Pancreas (tissue), 10 donors: Measurements from ENCODE around the gene URM1. TPM values are rescaled to one million over a fixed set of nuclear protein-coding genes. Genes with fewer than 3 reads are reported as not detected.

ENCODE experiments used
- ATAC-seq, 4 donors: fragments of 200-7000 bp; cut with Tn5 transposase; one replicate each; pipeline versions ENCODE4 v1.8.0 to v1.9.1; 2020; ENCODE audit warnings: mild to moderate bottlenecking in 4 of 4, moderate library complexity in 4 of 4
- DNase-seq, 6 donors: peaks; one replicate each; pipeline ENCODE4 v3.0.0-alpha.2; 2020
- FAIRE-seq: peaks from 2 replicates; lab custom pipeline; 2012; peaks lifted over from hg19 to GRCh38; lab: Jason Lieb, UNC
- H3K27ac ChIP-seq, 4 donors: fragments of 200-600 bp; sonication (generic); 1 replicate in 3 of 4; 2 replicates in 1 of 4; pipeline versions ENCODE4 v1.5.0 to v1.8.0; 2020
- H3K27me3 ChIP-seq, 4 donors: fragments of 200-600 bp; one replicate each; pipeline ENCODE4 v1.8.0; 2021
- H3K36me3 ChIP-seq, 3 donors: fragments of 200-600 bp; sonication (generic) in 1 of 3; one replicate each; pipeline versions ENCODE4 v1.5.0 to v1.8.0; 2020 to 2021
- H3K4me1 ChIP-seq, 3 donors: fragments of 200-600 bp; one replicate each; pipeline ENCODE4 v1.8.0; 2021
- H3K4me3 ChIP-seq, 4 donors: fragments of 200-600 bp; sonication (generic) in 2 of 4; one replicate each; pipeline versions ENCODE4 v1.5.0 to v1.8.0; 2020 to 2021
- H3K9me3 ChIP-seq, 4 donors: fragments of 200-600 bp; one replicate each; pipeline ENCODE4 v1.8.0; 2021
- WGBS, 2 donors: extraction: QIAGEN DNeasy Blood & Tissue Kit; methylation state at CpG; one replicate each; pipeline ENCODE4 v1.1.7; 2013; 5-methylcytosine and 5-hydroxymethylcytosine counted together
- intact Hi-C, 3 donors: fragments of 100-400 bp; cut with DNase I; formaldehyde crosslinking; loops; one replicate each; pipeline versions ENCODE4 v1.11.1 to v1.14.2; 2022
- polyA plus RNA-seq, 2 donors: library from polyadenylated mRNA; stranded (reverse); fragments of 200-250 nt; gene quantifications; one replicate each; pipeline ENCODE4 v1.2.3, GENCODE V29; 2013
- total RNA-seq, 6 donors: library from RNA; stranded (reverse); fragmentation: NEBNext Ultra II Directional in 4 of 6; extraction: Animal tissue kit (Norgen Biotek cat#: 25700) in 4 of 6; gene quantifications; one replicate each; pipeline versions ENCODE4 v1.2.1 to v1.2.4, GENCODE V29; 2021 to 2023
- TF ChIP-seq, protein P1 (sequence below), 4 donors: fragments of 200-600 bp; sonication (generic) in 3 of 4; IDR thresholded peaks; one replicate each; pipeline versions ENCODE4 v1.5.0 to v1.8.0; 2021; ENCODE audit warnings: antibody characterized with exemption in 4 of 4
- donor health status: healthy with polysubstance abuse.
- donor health status: DM: no; HTN: no; CAD: no; lungs with moderate emphysema.
- donor health status: DM: no; HTN: no; CAD: no.
- donor health status: control.
- donor health status: control.
- donor health status: Bipolar disorder and iron deficiency.
- donor health status: DM: yes; HTN: yes; CAD: no.
- donor health status: DM: no; HTN: no; CAD: no.
- donor health status: DM: no; HTN: no; CAD: no.
- donor health status: DM: yes; HTN: yes; CAD: no.

The URM1 gene
- total and polyA plus RNA-seq, 8 donors, result 18.5 to 46.1 (median 33.4) TPM

DNA sequence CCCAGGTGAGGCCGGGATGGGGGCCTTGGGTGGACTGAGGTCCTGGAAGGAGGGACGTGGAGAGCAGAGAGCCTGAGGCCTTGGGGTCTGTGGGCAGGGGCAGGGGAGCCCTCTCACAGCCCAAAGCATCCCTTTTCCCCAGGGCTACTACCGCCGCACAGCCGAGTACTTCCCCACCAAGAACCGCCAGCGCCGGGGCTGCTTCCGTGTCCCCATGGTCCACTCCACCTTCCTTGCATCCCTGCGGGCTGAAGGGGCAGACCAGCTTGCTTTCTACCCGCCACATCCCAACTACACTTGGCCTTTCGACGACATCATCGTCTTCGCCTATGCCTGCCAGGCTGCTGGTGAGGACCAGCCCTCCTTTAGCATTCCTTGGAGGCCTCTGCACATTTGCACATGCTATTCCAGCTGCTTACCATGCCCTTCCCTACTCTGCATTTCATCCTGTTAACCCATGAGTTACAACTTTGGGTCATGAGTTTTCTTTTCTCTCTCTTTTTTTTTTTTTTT, 53.1 kb downstream of the URM1 start:
- H3K9me3 ChIP-seq, result no peaks in the 10 kb centered on the region
- H3K4me1 ChIP-seq, result peaks cover 3 to 10% (median 4%) of the 10 kb centered on the region in 3 donors
- WGBS, 2 donors, result 94 to 95% methylated on average over 15 of the region's 15 CpGs
- intact Hi-C loops, result no loop called here
- no peak overlapping the region for H3K4me3 ChIP-seq
- no peaks in the 10 kb centered on the region for H3K27me3 ChIP-seq
- H3K36me3 ChIP-seq, result no peaks in the 10 kb centered on the region
- no peak overlapping the region for H3K27ac ChIP-seq
- ATAC-seq (no peak), DNase-seq (no peak), FAIRE-seq (no peak)
- TF ChIP-seq, protein P1, sequence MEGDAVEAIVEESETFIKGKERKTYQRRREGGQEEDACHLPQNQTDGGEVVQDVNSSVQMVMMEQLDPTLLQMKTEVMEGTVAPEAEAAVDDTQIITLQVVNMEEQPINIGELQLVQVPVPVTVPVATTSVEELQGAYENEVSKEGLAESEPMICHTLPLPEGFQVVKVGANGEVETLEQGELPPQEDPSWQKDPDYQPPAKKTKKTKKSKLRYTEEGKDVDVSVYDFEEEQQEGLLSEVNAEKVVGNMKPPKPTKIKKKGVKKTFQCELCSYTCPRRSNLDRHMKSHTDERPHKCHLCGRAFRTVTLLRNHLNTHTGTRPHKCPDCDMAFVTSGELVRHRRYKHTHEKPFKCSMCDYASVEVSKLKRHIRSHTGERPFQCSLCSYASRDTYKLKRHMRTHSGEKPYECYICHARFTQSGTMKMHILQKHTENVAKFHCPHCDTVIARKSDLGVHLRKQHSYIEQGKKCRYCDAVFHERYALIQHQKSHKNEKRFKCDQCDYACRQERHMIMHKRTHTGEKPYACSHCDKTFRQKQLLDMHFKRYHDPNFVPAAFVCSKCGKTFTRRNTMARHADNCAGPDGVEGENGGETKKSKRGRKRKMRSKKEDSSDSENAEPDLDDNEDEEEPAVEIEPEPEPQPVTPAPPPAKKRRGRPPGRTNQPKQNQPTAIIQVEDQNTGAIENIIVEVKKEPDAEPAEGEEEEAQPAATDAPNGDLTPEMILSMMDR (IDR thresholded peaks at IDR 0.05), result no peak

DNA sequence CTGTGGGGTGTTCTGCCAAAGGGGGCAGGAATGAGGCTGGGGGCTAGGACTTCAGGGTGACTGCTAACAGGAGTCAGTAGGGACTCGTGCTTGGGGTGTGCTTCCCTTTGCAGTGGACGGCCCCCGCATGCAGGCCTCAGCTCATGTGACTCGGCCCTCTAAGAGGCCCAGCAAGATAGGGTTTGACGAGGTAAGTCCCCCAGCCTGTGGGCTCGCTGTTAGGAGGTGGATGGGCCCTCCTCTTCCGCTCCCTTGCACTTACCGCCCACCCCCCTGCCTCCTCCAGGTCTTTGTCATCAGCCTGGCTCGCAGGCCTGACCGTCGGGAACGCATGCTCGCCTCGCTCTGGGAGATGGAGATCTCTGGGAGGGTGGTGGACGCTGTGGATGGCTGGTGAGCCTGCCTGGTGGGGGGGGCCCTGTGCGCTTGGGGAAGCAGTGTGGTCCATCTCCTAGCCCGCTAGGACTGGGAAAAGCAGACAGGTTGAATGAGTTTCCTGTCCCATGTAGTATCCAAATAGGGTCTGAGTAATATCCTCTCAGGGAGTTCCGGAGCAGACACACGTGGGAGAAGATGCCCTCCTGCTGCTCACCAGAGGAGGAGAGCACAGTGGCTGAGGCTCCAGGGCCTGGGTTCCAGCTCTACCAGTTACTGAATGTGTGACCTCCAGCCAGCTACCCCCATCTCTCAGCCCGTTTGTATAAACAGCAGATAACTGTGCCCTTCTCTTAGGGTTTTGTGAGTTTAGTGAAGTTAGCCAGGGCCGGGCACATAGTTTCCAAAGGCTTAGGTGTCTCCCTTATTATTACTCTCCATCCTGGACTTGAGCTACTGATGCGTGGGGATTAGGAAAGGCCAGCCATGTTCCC, 57.7 kb downstream of the URM1 start:
- Histone ChIP-seq H3K4me1 (no peaks in the 10 kb centered on the region), H3K4me3 (no peak overlapping the region), H3K9me3 (no peaks in the 10 kb centered on the region), H3K27ac (no peak overlapping the region), H3K36me3 (no peaks in the 10 kb centered on the region), H3K27me3 (no peaks in the 10 kb centered on the region)
- peak in 1 of 4 donors; percentile 17 for ATAC-seq
- no peak for FAIRE-seq
- DNase-seq, result no peak
- intact Hi-C loops, result no loop called here
- WGBS, 2 donors, result 89 to 91% methylated on average over 22 of the region's 22 CpGs
- TF ChIP-seq, protein P1 (IDR thresholded peaks at IDR 0.05), result no peak

DNA sequence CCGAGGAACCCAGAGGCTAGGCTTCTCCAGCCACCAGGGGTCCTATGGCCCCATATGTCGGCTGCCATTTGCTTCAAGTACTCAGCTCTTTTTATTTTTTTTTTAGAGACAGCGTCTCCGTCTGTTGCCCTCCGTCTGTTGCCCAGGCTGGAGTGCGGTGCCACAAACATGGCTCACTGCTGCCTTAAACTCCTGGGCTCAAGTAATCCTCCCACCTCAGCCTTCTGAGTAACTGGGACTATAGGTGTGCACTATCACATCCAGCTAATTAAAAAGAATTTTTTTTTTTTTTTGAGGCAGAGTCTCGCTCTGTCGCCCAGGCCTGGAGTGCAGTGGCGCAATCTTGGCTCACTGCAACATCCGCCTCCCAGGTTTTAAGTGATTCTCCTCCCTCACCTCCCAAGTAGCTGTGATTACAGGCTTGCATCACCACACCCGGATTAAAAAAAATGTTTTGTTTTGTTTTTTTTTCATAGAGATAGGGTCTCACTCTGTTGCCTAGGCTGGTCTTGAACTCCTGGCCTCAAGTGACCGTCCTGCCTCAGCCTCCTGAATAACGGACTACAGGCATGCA, 58.4 kb downstream of the URM1 start:
- H3K27me3 ChIP-seq, result no peaks in the 10 kb centered on the region
- DNase-seq (no peak), ATAC-seq (no peak), FAIRE-seq (no peak)
- no peaks in the 10 kb centered on the region for H3K36me3 ChIP-seq
- H3K4me1 ChIP-seq, result no peaks in the 10 kb centered on the region
- 90 to 97% methylated on average over 13 of the region's 13 CpGs for WGBS, 2 donors
- no peaks in the 10 kb centered on the region for H3K9me3 ChIP-seq
- no peak overlapping the region for H3K4me3 ChIP-seq
- intact Hi-C loops, result no loop called here
- H3K27ac ChIP-seq, result no peak overlapping the region
- TF ChIP-seq, protein P1 (IDR thresholded peaks at IDR 0.05), result no peak

DNA sequence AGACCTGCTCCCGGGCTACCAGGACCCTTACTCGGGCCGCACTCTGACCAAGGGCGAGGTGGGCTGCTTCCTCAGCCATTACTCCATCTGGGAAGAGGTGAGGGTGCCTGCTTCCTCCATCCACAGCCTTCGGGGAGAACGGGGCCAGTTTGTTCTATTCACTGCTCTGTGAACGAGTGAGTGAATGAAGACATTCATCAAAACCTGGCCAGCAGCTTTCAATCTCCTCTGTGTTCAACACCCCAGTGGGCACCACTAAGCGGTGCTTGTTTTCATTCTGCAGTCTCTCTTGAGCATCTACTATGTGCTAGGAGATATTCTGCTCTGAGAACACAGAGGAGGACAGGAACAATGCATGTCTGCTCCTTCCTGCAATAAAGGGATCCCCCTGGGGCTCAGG, 60.0 kb downstream of the URM1 start:
- H3K36me3 ChIP-seq, result no peaks in the 10 kb centered on the region
- no peak for DNase-seq
- intact Hi-C loops, result no loop called here
- no peaks in the 10 kb centered on the region for H3K9me3 ChIP-seq
- H3K27me3 ChIP-seq, result no peaks in the 10 kb centered on the region
- no peaks in the 10 kb centered on the region for H3K4me1 ChIP-seq
- no peak for ATAC-seq
- TF ChIP-seq, protein P1 (IDR thresholded peaks at IDR 0.05), result no peak
- H3K4me3 ChIP-seq, result no peak overlapping the region
- H3K27ac ChIP-seq, result no peak overlapping the region
- 88 to 91% methylated on average over 8 of the region's 8 CpGs for WGBS, 2 donors
- FAIRE-seq, result no peak
